Glomerular endothelial cell (primary cell): ENCODE data around the gene CPB1. TPM values are rescaled to one million over a fixed set of nuclear protein-coding genes. Genes with fewer than 3 reads are reported as not detected.

Source experiments
- DNase-seq: peaks from one replicate; pipeline ENCODE4 v3.0.0-alpha.2; 2011; ENCODE audit warnings: low read depth, low spot score; ENCODE audit errors: extremely low read depth
- total RNA-seq: library from RNA; depleted of rRNA; stranded (reverse); fragments of >200 nt; gene quantifications from 2 replicates; pipeline ENCODE4 v1.2.3, GENCODE V29; 2015

The CPB1 gene
- total RNA-seq, 1 donor from 2014 or later: 0.12 TPM

GRCh38 chr3:148879256-148879655, 51.6 kb downstream of the CPB1 start:
- DNase-seq: no peak

GRCh38 chr3:148880681-148881080, 53.1 kb downstream of the CPB1 start:
- no peak for DNase-seq

- DNase-seq: no peak
These were observed 53.7 kb downstream of the CPB1 start for GRCh38 chr3:148881286-148881685.

- DNase-seq: no peak
These were observed 54.7 kb downstream of the CPB1 start for GRCh38 chr3:148882288-148882687.

GRCh38 chr3:148883163-148883562, 55.6 kb downstream of the CPB1 start:
- DNase-seq: no peak

GRCh38 chr3:148884261-148884660, 56.6 kb downstream of the CPB1 start:
- DNase-seq: no peak

- DNase-seq: no peak
These were observed 62.2 kb downstream of the CPB1 start for GRCh38 chr3:148889828-148890227.

GRCh38 chr3:148896062-148896461, 68.5 kb downstream of the CPB1 start:
- DNase-seq: no peak

- no peak for DNase-seq
These were observed 74.6 kb downstream of the CPB1 start for GRCh38 chr3:148901987-148902791.

- DNase-seq: no peak
These were observed 75.4 kb downstream of the CPB1 start for GRCh38 chr3:148903022-148903442.

- DNase-seq: no peak
These were observed 76.3 kb downstream of the CPB1 start for GRCh38 chr3:148903941-148904340.

GRCh38 chr3:148906667-148907066, 79.1 kb downstream of the CPB1 start:
- no peak for DNase-seq

Other genes starting within 250 kb of the CPB1 start
- 0.12 TPM in 1 of 2 replicates, not detected in the other for gene AGTR1, start 129.9 kb upstream of the CPB1 start, total RNA-seq
- 4.4 TPM in 1 of 2 replicates, not detected in the other for gene CPA3, start 37.5 kb downstream of the CPB1 start, total RNA-seq
- gene GYG1, start 163.7 kb downstream of the CPB1 start, total RNA-seq: 43.8 and 47.3 TPM in 2 replicates